Cardiac muscle cell (in vitro differentiated cells and primary cell): ENCODE data around the gene MAPK13. TPM values are rescaled to one million over a fixed set of nuclear protein-coding genes. Genes with fewer than 3 reads are reported as not detected.
A peak's percentile ranks its signal among the peaks of the same experiment; 100 is the strongest.

ENCODE experiments used
- DNase-seq, 2 donors: peaks; one replicate each; pipeline versions ENCODE4 v3.0.0 to v3.0.0-alpha.2; 2010 to 2017; ENCODE audit warnings: low read depth in 1 of 2, low spot score in 1 of 2
- H3K27ac ChIP-seq: fragments of 200-600 bp; sonication (generic); 2 replicates; pipeline ENCODE4 v1.5.1; 2016
- H3K27me3 ChIP-seq: fragments of 200-600 bp; sonication (generic); 2 replicates; pipeline ENCODE4 v1.6.0; 2016; ENCODE audit warnings: control low read depth
- H3K36me3 ChIP-seq: fragments of 200-600 bp; sonication (generic); 2 replicates; pipeline ENCODE4 v1.5.1; 2016; ENCODE audit warnings: control low read depth
- H3K4me1 ChIP-seq: fragments of 200-600 bp; sonication (generic); 2 replicates; pipeline ENCODE4 v1.8.1; 2017; ENCODE audit warnings: low read depth, mild to moderate bottlenecking, mixed run types
- H3K4me3 ChIP-seq: fragments of 200-600 bp; sonication (generic); 2 replicates; pipeline ENCODE4 v1.5.1; 2016; ENCODE audit warnings: mild to moderate bottlenecking
- H3K9me3 ChIP-seq: fragments of 200-600 bp; sonication (generic); 2 replicates; pipeline ENCODE4 v1.5.1; 2017; ENCODE audit warnings: low read depth, mild to moderate bottlenecking, control low read depth
- polyA plus RNA-seq: library from polyadenylated mRNA; unstranded; fragments of >200 nt; fragmentation: Nextera tagmentation; extraction: Ambion mirVana; gene quantifications from 2 replicates; pipeline ENCODE4 v1.2.1, GENCODE V29; 2016
- total RNA-seq: library from RNA; depleted of rRNA; stranded (reverse); fragments of >200 nt; gene quantifications from 2 replicates; pipeline ENCODE4 v1.2.3, GENCODE V29; 2016
- TF ChIP-seq, protein P1 (sequence below): IDR thresholded peaks from 2 replicates; pipeline ENCODE4 v1.5.1; 2012; ENCODE audit warnings: low read depth, mild to moderate bottlenecking, low read length

MAPK13 gene
- total and polyA plus RNA-seq, 2 experiments from 2014 or later: 1.1 to 2.3 TPM

DNA sequence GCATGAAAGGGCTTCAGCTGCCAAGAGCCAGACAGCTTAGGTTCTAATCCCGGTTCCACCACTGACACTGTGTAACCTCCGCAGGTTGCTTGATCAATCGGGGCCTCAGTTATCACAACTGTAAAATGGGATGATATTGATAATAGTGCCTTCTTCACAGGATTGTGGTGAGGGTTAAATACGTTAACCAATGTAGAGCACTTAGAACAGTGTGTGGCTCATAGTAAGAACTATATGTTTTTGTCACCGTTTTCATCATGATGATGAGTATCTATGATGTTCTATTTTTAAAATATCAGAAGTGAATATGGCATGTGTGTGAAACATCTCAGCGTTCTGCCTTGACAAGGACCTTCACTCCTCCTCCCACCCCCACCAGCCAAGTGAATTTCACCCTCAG is 10.3 kb upstream of the MAPK13 start:
- H3K27ac ChIP-seq: no peak overlapping the region
- TF ChIP-seq, protein P1, sequence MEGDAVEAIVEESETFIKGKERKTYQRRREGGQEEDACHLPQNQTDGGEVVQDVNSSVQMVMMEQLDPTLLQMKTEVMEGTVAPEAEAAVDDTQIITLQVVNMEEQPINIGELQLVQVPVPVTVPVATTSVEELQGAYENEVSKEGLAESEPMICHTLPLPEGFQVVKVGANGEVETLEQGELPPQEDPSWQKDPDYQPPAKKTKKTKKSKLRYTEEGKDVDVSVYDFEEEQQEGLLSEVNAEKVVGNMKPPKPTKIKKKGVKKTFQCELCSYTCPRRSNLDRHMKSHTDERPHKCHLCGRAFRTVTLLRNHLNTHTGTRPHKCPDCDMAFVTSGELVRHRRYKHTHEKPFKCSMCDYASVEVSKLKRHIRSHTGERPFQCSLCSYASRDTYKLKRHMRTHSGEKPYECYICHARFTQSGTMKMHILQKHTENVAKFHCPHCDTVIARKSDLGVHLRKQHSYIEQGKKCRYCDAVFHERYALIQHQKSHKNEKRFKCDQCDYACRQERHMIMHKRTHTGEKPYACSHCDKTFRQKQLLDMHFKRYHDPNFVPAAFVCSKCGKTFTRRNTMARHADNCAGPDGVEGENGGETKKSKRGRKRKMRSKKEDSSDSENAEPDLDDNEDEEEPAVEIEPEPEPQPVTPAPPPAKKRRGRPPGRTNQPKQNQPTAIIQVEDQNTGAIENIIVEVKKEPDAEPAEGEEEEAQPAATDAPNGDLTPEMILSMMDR: no peak
- H3K9me3 ChIP-seq: no peaks in the 10 kb centered on the region
- H3K4me3 ChIP-seq: no peak overlapping the region
- H3K27me3 ChIP-seq: no peaks in the 10 kb centered on the region
- no peaks in the 10 kb centered on the region for H3K36me3 ChIP-seq
- DNase-seq: no peak
- peaks cover 16% of the 10 kb centered on the region for H3K4me1 ChIP-seq

DNA sequence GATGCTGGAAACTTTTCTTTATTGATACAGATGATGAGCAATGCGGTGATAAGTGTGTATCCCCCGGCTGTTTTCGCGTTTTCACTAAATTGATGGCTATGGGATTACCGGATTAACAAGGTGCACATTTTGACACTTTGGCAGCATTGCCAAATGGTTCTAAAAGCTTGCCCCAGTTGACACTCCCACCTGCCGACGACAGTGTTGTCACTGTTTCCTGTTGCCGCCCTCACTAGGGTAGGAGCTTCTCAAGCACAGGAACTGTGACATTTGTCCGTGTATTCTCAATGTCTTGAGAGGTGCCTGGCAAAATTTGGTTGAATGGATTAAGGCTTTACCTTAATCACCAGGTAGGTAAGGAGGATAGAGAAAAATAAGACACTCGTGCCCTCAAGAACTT is 9.8 kb upstream of the MAPK13 start:
- H3K27ac ChIP-seq: no peak overlapping the region

DNA sequence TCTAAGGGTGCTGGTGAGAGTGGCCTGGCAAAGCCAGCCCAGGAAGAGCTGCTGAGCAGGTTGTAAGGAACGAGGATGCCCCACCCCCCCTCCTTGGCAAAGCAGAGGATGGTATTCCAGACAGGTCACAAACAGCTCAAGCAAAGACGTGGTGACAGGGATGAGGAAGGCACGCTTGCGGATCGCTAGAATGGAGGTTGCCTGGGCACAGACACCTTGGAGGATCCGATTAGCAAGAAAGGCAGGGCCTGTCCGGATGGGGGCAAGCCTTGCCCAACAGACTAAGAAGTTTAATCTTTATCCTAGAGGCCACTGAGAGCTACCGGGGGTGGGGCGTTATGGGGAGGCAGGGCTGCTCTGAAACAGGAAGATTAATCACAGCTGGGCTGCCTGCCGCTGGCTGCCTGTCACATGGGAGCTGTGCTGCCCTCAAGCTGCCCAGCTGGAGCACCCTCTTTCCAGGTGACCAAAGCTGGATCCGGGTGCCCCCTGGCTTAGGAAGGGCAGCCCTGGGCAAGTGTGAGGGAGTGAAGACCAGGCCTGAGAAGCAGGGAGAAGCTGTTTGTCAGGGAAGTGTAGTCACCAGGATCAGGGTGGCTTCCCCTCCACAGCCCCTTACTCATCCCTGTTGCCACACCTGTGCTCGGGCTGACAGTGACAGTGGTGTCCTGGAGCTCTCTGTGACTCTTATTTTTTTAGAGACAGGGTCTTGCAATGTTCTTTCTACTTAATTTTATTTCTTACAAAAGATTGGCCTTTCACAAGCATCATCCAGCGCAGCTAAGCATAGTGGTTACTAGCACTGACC is 9.1 kb upstream of the MAPK13 start:
- Histone ChIP-seq H3K36me3 (no peaks in the 10 kb centered on the region), H3K4me3 (no peak overlapping the region), H3K27ac (no peak overlapping the region), H3K4me1 (peaks cover 12% of the 10 kb centered on the region), H3K9me3 (no peaks in the 10 kb centered on the region), H3K27me3 (no peaks in the 10 kb centered on the region)
- TF ChIP-seq, protein P1: no peak
- peak in 1 of 2 donors; percentile 70 for DNase-seq

More for the DNA sequence above, 9.8 kb upstream of the MAPK13 start:
- H3K4me1 ChIP-seq: peaks cover 14% of the 10 kb centered on the region
- no peak for DNase-seq
- no peaks in the 10 kb centered on the region for H3K27me3 ChIP-seq
- no peak overlapping the region for H3K4me3 ChIP-seq
- H3K36me3 ChIP-seq: no peaks in the 10 kb centered on the region
- no peaks in the 10 kb centered on the region for H3K9me3 ChIP-seq
- TF ChIP-seq, protein P1: no peak

DNA sequence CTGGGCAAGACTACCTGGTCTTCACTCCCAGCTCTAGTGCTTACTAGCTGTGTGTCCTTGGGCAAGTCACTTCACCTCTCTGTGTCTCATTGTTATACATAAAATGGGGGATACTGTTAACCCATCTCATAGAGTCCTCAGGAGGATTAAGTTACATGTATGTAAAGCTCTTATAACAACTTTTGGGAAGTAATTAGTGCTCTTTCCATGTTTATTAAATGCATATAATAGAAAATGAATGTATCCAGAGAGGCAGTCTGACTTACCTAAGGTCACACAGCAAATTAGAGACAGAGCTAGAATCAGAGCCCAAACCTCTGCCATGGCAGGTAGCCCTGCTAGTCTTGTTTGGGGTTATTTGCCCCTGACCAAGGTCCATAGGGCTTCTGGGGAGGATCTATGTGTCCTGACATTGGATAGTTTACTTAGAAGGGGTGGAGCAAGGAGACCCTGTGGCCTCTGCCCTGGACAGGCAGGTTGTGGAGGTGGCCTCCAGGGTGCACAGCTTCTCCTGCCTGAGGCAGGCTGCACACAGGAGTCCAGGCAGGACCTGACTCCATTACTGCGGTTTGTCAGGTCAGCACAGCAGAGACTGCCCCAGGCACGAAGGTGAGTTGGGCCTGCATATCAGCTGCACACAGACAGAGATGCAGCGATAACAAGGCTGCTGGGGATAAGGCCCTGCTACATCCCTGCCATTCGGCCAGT is 8.4 kb upstream of the MAPK13 start:
- H3K27me3 ChIP-seq: no peaks in the 10 kb centered on the region
- no peak overlapping the region for H3K4me3 ChIP-seq
- H3K36me3 ChIP-seq: no peaks in the 10 kb centered on the region
- peaks cover 6% of the 10 kb centered on the region for H3K4me1 ChIP-seq
- H3K9me3 ChIP-seq: no peaks in the 10 kb centered on the region
- TF ChIP-seq, protein P1: no peak
- DNase-seq: no peak
- H3K27ac ChIP-seq: no peak overlapping the region

DNA sequence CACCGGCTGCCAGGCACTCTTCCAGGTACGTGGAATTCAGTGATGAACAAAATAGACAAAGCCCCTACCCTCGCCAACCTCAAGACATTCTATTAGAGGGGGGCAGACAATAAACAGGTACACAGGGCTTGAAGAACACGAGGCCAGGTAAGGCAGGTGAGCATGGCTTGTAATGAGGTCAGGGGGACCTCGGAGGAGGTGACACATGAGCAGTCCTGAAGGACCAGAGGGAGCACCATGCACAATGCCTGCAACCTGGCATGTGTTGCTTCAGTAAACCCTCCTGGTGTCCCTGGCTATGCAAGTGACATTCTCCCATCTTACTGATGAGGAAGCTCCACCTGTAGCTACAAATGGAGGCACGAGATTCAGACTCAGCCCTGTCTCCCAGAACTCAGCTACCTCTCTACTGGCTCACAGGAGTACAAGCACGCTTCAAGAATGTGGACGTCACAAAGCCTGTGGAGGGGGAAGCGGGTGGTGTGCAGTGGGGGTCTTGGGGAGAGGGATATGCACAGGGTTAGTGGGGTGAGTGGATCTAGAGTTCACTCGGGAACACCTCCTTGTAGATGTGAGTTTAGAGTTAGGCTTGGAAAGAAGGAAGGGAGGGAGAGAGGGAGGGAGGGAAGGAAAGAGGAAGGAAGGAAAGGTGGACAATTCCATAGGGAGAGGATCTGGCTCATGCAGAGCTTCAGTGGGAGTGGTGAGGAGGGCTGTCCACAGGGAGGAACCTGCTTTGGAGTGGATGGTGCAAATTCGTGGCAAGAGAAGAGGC is 7.6 kb upstream of the MAPK13 start:
- TF ChIP-seq, protein P1: no peak
- peaks cover 6% of the 10 kb centered on the region for H3K4me1 ChIP-seq
- no peak overlapping the region for H3K4me3 ChIP-seq
- no peaks in the 10 kb centered on the region for H3K36me3 ChIP-seq
- DNase-seq: no peak
- no peaks in the 10 kb centered on the region for H3K9me3 ChIP-seq
- no peak overlapping the region for H3K27ac ChIP-seq
- H3K27me3 ChIP-seq: no peaks in the 10 kb centered on the region
